HG03103 (cell line): ENCODE measurements around the gene STUM.
"Not testable (repeated sequence)": the region's sequence is repeated elsewhere in the genome, so short reads cannot be mapped to it uniquely, and the experiment has no call there.

Experiments
- ATAC-seq: cut with Tn5 transposase; IDR thresholded peaks from one replicate; pipeline ENCODE4 v1.9.1; 2021; ENCODE audit warnings: low read depth; ENCODE audit not compliant: unreplicated experiment

Gene STUM

DNA sequence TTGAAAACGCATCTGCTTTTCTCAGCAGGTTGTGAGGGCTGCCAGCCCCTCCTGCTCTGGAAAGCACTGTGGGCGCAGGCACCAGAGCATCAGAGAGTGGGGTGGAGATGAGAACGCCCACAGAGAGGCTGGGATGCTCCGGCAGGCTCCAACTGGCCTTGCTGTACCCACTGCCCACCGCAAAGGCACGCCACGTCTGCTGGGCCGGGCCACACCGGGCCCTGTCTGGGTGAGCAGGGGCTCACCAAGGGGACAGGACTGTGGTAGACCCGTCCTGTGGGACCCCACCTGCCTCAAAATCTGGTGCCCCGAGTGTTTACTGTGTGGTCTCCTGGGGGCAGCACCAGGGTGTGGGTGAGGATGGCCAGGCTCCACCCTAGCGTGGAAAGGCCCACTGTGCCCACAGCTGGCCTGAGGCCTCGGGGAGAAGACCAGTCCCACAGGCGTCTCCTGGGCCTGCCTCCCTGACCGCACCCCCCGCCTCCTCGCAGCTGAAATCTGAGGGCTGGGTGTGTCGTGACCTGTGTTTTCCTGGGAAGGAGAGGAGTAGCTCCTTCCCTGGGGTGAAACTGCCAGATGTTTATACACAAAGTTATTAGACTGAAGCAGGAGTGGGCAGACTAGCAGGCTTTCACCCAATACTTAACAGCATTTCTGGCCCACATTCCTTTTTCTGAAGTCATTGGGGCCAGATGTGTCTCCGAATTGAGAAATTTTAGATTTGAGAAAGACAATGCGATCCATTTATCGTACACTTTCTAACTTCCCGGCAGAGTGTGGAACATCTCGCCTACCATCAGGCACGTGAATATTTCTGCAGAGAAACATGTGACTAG is 53.8 kb downstream of the STUM start:
- ATAC-seq, result no peak

DNA sequence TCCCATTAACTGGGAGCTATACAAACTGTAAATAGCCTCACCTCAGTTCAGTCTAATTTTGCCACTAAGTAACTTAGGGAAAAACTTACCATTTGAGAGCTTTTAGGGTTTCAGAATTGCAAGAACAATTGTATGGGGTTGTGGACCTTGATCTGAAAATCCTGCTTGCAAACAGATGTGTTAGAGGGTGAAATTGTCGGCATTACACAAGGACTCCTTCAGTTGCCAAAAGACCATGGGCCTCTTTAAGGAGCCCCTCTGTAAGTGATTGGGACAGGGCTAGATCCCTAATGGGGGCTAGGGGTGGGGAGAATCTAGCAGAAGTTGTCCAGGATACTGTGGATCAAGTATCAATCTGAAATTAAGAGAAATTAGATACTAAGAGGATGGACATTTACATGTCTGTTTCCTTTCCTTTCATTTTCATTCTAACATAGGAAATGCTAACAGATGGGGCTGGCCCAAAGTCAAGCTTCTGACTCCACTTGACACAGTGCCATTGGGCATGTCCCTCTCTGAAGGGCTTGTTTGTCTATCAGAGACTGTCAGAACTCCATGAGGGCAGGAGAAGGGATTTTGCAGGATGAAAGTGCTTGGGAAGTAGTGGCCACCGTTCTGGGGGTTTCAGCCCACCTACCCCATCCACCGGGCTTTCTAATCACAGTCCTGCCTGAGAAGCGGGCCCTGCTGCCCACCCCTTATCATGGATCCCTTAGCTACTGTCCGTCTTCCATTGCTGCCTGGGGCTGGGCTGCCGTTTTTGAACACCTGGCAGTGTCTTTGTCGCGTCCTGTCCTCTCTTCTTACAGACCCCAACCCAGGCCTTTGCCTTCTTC is 54.7 kb downstream of the STUM start:
- no peak for ATAC-seq

DNA sequence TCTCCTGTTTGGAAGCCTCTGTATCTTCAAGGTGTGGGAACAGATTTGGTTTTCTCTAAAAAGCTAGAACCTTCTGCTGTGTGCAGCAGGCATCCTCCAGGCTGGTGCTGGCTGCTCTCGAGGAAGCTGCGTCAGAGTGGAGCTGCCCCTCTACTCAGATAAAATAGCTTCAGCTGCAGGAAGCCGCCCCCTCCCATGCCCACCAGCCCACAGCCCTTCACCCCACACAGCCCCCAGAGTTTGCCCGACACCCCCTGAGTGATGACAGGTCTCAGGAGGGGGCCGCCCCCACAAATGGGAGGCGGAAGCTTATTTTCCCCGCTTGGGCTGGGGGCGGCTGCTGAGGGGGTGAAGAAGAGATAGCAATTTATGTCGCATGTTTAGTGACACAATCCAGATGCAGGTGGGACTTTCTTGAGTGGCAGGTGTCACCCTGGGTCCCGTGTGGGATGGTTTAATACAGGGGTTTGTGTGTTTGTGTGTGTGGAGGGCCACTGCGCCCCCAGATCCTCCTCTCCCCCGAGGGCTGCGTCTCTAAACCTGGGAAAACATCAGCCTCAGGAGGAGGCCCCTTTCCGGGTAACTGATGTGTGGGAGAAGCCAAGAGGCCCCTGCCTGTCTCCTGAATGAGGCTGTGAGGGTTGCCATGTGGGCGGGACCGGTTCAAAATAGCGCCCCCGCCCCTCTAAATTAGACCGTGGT is 55.4 kb downstream of the STUM start:
- ATAC-seq, result no peak

DNA sequence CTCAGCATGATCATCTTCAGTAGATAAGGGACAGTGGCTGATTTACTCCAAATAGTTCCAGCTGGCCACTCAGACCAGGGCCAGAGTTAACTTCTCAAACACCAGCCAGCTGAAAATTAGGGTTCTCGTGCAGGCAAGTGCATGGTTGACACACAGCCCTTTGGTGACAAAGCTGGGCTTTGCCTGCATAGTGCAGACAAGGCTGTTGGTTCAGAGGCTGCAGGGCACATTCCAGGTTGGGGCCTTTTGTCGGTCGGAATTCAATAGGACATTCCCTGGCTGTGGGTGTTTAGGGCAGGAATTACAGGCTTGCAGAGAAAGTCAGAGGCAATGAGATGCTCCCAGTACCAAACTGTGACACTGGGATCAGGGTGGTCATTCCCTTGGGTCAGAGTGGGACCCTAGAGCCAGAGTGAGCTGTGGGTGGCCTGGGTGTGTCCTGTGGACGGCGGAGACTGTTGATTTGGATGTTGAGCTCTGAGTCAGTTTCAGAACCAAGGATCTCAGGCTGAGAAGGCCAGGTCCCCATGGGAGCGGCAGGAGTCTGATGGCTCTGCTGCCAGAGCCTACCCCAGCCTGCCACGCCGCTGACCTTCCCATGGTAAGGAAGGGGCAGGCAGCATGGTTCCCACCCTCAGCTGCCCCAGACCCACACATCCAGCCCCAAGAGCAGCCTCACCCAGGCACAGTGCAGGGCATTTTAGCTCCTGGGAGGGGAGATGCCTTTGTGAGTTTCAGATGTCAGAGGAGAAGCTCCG is 56.2 kb downstream of the STUM start:
- ATAC-seq, result no peak

DNA sequence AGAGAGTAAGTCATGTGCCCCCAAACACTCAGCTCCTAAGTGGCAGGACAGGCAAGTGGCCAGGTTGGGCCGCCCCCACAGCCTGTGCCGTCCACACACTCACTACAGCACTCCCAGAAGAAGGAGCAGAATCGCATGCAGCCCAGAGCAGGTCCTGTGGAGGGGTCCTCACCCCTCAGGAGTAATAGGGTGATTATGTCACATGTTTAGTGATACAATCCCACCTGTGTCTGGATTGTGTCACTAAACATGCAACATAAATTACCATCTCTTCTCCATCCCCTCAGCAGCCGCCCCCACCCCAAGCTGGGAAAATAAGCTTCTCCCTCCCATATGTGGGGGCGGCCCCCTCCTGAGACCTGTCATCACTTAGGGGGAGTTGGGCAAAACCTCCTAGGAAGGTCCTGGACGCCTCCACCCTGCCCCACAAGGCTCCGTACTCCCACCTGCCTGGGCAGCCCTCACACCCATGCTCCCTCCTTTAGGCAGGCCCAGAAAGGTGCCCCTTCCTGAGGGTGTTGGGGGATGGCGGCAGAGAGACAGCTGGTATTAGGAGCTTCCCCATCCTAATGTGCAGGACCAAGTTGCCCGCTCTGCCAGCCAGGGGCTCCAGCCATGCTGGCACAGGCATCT is 56.9 kb downstream of the STUM start:
- no peak for ATAC-seq

DNA sequence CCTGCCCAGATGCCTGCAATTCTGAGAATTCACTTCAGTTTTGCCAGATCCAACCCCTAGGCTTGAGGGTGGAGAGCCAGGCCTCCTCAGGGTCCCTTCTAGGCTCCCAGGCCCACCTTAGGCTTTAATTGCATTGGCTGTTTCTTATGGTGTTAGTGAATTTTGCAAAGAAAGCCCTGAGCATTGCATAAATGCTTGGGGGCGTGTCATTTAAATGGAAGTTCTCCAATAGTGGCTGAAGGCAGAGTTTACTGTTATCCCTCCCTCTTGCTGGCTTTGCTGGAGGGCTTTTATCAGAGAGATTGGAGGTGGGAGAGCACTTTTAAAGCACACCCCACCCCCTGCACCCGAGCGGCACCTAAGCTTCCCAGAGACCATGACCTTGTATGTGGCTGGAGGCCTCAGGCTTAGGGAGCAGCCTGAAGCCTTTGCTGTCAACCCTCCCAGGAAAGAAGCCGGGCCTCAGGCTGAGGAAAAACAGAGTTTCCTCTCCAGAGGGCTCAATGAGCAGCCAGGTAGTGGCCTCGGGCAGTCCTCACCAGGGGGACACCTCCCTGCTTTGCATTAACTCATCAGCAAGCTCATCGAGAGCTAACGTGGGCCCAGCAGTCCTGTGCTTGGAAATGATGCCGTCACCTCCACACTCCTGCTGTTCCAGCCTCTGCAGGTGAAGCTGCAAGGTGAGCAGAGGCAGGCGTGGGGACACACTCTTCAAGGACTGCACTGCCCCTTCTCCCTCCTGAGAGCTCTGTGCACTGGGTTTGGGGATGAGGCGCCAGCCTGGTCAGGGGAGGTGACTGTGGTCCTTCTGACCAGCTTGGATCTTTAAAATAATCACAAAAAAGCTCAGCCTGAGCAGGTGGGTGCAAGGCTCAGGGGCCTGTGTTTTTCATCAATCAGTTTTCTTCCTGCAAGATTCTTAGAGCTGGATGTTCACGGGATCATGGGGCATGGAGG is 58.0 kb downstream of the STUM start:
- ATAC-seq, result no peak

DNA sequence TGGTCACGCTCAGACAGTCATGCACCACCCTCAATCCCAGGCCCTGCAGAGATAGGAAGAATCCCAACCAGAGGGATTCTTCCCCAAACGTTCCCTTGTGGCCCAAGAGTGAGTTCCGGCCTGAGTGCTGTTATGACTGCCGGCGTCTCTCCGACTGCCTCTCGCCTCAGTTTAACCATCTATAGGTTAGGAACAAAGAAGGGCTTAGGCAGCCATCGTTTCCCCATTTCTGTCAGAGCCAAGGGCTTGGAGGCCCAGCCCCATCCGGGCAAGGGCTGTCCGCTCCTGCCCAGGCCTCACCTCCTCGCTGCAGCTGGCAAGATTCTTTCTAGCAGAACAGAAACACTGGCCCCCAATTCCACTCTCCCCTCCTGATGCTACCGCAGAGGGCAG is 58.7 kb downstream of the STUM start:
- ATAC-seq, result no peak

DNA sequence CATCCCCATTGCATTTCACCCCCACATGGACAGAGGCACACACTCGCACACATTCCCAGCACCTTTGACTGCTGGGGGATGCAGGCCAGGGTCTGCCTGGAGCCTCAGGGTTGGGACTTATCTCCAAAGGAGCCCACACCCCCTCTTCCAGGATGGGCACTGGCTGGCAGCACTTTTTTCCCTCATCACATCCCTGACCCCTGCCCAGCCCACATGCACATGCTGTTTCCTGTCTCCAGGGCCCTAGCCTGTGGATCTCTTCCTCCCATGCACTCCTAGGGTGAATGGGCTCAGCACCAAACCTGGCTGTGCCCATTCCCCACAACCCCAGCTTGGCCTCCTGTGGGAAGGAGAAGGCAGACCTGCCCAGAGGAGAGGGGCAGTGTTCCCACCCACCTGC is 59.3 kb downstream of the STUM start:
- ATAC-seq, result no peak

DNA sequence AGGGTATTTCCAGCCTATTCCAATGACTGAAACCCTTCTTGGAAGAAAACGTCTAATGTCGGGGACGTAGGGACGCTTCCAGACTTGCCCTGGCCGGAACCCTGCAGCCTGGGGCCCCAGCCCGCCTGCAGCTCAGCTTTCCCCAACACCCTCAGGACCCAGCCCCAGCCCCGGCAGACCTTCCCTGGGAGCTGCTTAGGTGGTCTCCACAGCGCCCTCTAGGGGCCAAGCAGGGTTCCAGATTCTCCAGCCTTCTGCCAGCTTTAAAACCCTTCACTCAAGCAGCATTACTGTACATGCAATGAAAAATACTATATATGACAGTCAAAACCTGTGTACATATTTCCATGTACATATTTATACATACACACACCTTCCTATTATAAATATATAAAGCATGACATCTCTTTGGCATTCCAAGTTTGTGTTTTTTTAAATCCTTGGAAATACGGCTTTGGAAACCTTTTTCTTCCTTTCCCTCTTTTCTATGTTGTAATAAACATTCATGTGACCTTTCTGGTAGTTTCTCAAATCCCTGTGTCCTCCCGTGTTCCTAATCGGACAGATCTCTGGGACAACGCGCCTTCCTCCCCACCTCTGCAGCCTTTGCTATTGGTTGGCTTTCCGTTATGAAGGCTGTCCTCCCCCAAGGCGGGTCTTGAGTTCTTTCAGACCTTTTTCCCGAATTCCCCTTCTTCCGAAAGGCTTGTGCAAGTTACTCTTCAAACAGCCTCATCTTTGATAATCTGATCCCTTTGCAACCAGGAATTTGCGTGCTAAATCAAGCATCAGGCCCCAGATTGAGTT is 60.3 kb downstream of the STUM start:
- no peak for ATAC-seq

DNA sequence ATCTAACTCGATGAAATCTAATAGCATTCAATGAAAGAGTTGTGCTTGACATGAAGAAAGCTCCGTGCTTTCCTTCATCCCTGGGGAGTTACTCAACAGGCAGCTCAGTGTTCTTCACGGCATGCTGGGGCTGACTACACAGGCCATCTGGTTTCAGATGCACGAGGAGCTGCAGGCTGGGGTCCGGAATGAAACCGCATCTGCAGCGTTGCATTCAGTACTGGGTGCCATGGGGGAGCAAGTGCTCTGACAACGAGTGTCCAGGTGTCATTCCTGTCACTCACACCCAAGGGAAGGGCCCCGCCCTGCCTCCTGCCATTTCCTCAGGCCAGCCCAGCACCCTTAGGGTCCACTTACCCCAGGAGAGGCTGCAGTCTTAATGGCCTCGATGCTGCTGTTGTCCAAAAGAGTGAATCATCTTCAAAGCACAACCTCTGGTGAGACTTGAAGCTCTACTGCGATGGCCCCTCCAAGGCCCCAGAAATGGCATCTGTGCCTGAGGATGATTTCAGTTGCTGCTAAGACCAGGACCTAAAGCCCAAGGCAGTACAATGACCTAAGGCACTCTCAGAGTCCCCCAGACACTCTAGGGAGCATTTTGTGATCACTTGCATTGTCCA is 61.4 kb downstream of the STUM start:
- ATAC-seq, result no peak

DNA sequence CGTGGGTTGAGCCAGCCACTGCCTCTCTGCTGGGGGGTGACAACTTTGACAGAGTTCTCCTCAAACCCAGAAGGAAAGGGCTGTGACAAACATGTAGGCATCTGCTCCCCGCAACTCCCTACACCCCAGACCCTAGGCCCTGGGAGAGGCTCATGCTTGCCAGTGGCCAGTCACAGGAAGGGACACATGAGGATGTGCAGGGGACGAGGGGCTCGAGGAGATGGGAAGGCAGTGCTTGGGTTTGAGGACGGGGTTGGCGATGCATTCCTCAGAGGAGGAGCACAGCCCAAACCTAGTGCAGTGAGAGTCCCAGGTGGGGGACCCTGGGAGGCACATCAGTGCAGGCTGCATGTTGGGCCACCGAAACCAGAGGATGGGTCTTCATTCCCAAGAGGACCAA is 62.1 kb downstream of the STUM start:
- no peak for ATAC-seq

DNA sequence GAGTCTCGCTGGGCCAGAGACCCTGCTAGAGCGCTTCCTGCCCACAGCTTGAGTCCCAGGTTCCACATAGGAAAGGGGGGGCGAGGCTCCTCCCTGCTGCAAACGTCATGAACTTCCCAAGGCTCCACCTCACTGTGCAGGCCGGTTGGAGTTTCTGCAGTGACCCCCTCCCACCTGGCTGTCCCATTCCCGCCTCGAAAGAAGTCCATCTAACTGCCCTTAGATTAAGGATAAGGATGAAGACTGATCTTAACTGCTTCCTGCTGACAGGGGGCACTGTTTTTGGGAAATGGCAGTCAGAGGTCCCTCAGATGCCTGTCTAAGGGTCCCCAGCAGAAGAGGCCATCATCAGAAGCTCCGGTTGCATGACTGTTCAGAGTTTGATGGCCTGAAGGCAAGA is 62.7 kb downstream of the STUM start:
- ATAC-seq, result no peak

DNA sequence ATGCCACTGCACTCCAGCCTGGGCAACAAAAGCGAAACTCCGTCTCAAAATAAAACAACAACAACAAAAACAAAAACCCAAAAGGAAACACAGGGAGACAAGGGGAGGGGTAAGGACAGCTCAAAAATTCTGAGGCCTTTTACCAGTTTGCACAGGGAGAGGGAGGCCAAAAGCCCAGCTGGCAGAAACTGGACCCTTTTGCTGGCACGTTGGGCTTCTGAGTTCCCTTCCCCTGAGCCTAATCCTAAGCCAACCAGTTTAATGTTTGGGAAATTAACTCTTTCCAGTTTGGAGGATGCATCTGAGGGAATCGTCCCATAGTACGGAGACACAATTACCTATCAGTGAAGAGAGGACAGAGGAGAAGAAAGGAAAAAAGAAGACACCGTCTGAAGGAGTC is 63.4 kb downstream of the STUM start:
- ATAC-seq, result not testable (repeated sequence)

DNA sequence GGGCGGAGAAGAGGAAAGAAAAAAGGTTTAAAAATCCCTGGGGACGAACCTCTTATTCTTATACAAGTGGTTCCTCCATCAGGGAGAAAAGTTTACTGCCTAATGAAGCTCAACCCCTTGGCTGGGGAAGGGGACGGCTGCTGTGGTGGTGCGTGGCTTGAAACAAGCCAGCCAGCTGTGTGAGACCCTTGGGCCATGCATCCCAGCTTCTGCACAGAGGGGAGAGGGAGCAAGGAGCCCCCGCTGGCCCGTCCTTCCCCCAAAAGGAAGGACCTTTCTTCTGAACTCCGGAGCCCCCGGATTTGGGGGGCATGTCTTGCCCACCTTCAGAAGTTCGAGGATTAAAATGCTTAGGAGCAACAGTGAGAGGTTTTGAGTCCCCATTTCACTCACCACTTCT is 67.3 kb downstream of the STUM start:
- no peak for ATAC-seq

DNA sequence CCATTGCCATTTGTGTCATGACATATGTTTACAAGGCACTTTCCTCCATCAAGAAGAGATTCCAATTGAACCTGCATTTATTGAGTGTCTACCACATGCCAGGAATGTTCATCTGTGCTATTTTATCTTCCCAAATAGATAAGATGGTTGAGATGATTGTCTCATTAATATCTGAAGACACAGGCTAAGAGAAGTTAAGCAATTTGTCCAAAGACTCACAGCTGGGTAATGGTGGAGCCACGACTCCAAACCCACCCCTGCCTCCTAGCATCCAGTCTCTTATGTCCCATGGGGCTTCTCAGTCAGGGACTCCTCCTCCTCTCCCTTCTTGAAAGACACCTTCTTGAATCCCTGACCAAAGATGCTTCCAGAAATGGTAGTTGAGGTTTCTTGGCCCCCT is 68.1 kb downstream of the STUM start:
- no peak for ATAC-seq

DNA sequence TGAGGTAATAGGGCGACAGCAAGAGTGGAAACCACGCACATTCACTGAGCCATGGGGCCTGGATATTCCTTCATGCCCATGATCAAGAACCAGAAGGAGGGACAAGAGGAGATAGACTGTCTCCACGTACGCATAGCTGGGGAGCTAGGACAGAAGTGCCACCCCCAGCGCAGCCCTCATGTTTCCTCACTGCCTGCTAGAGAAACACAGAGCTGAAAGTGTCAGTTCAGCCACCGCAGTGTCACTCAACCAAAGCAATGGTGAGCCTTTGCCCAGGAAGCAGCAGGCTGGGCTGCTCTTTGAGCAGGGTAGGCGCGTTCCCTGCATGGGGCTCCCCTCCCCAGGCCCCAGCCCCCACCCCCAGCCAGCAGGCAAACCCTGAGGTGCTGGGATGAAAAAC is 68.5 kb downstream of the STUM start:
- no peak for ATAC-seq

DNA sequence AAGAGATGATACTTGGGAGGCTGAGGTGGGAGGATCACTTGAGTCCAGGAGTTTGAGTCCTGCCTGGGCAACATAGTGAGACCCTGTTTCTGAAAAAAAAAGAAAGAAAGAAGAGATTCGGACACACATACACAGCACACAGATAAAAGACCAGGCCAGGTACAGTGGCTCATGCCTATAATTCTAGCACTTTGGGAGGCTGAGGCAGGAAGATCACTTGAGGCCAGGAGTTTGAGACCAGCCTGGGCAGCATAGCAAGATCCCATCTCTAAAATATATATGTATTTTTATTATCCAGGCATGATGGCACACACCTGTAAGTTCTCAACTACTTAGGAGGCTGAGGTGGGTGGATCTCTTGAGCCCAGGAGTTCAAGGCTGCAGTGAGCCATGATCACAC is 69.2 kb downstream of the STUM start:
- not testable (repeated sequence) for ATAC-seq

DNA sequence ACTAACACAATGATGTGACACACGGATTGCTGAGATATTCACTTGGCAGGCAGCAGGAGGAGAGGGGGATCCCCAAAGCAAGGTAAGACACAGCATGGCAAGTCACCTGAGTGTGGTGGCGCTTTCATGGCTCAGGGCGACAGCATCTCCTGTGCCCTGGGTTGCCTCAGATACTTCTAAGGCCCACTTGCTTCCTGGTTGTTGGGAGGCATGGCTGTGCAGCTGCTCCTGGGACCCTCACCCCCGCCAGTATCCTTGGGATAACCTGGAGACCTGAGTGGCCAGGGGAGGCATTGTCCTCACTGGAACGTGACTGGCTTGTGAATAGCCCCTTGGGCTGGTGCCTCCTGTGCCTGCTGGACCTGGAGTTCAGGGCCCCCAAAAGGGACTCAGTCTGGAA is 69.8 kb downstream of the STUM start:
- no peak for ATAC-seq
